ENCODE data around the gene C1QL1.
A peak's percentile ranks its signal among the peaks of the same experiment; 100 is the strongest.

The C1QL1 gene

GRCh38 chr17:44919885-44920564 is 48.1 kb downstream of the C1QL1 start:
- H3K4me3 ChIP-seq (ENCODE audit: low read depth, low read length) = no peak overlapping the region
- peak; percentile 36 for DNase-seq (ENCODE audit: low read depth)

DNA sequence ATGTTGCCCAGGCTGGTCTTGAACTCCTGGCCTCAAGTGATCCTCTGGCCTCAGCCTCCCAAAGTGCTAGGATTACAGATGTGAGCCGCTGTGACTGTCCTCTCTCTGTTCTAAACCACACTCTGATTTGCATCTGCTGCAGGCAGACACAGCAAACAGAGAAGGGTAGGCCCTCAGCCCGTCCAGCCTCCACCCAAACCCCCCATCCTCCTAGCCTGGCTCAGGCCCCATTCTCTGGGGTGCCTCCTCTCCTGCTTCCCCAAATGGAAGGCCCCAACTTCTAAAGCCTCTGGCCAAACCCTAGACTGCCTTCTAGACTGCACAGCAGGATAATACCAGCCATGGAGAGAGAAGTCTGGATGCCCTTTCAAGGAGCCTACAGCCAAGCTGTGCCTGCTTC is 48.7 kb downstream of the C1QL1 start:
- no peak for DNase-seq (ENCODE audit: low read depth)
- H3K4me3 ChIP-seq (ENCODE audit: low read depth, low read length) = no peak overlapping the region

- DNase-seq (ENCODE audit: low read depth) = no peak
- no peak overlapping the region for H3K4me3 ChIP-seq (ENCODE audit: low read depth, low read length)
These were observed 50.1 kb downstream of the C1QL1 start for GRCh38 chr17:44918006-44918405.

DNA sequence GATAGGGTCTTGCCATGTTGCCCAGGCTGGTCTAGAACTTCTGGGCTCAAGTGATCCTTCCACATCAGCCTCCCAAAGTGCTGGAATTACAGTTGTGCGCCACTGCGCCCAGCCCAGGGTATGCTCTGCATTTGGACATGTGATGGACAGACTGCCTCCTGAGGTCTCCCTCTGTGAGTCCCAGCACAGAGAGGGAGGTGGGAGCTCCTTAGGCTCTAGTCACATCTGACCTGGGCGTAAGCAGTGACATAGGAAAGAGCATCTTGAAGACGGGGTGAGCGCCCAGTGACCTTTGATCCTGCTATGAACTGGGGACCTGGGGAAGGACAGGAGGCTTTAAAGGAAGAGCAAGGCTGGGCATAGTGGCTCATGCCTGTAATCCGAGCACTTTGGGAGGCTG is 50.6 kb downstream of the C1QL1 start:
- no peak for DNase-seq (ENCODE audit: low read depth)
- no peak overlapping the region for H3K4me3 ChIP-seq (ENCODE audit: low read depth, low read length)

DNA sequence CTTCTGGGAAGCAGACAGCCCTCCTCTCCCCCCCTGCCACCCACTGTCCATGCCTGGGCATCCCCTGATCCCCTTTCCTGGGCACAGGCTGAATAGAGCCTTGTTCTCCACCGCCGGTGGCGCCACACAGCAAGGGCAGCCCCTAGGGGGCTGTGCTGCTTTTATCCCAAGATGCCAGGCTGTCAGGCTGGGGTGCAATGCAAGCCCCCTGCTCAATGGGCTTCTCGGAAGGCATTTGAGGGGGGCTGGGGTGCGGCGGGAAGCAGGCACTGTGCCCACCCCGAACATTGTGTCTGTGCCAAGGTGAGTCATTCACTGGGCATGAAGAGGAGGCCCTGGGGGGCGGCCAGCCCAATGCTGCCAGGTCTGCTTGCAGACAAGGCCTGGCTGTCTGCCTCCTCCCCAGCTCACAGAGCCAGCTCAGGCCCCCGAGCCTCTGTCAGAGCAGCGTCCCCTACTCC is 51.3 kb downstream of the C1QL1 start:
- no peak for DNase-seq (ENCODE audit: low read depth)
- H3K4me3 ChIP-seq (ENCODE audit: low read depth, low read length) = no peak overlapping the region

DNA sequence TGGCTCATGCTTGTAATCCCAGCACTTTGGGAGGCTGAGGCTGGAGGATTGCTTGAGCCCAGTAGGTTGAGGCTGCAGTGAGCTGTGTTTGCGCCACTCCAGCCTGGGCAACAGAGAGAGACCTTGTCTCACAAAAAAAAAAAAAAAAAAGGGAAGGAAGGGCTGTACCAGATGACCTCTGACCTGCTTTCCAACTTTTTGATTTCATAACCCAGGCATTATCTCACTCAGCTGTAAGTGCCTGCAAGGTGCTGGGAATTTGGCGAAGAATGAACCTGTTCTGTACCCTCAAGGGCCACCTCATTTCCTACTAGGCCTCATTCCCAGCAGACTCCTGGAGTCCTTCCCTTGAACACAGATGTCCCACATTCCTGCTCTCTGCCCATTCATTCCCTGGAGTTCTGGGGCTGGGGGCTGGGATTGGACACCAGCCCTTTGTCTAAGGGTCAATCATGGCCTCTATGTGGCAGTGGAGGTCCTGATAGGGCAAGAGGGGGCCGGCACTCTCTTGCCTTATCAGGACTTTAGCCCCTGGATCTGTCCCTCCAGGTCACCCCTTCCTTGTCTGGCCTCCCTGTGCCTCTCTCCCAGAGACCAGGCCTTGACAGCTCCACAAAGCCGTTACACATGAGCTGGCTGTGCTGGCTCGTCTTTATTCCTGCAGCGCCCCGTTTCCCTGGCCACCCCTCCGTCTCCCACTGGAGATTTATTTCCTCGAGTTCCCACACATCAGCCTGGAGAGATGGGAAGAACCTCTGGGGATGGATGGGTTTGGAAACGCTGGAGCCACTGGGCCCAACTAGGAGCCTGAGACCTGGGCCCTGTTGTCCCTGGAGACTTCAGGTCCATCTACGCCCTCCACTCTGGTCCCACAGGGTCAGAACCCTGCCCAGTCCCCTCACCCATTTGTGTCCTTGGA is 52.0 kb downstream of the C1QL1 start:
- no peak for DNase-seq (ENCODE audit: low read depth)
- H3K4me3 ChIP-seq (ENCODE audit: low read depth, low read length) = no peak overlapping the region

DNA sequence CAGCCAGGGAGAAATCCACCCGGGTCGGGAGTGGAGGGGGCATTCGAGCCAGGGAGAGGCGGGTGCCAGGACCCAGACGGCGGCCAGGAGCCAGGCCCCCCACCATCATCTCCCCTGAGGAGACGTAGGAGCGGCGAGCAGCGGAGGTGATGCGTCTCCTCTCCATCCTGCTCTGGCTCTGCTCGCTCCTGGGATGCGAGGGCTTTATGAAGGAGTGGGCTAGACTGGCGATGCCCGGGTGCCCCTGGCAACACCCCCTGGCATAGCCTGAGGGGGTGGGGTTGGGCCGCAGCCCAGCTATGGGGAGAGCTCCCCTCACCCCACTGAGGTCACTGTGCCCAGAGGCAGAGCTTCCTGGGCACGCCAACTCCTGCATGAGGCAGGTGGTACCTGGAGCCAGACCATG is 52.8 kb downstream of the C1QL1 start, which contains the start of gene GFAP:
Gene GFAP (minus strand): TSS at position 180 of the 406 bp plus-strand sequence. CDS start 14 bp downstream, at position 166.
- H3K4me3 ChIP-seq (ENCODE audit: low read depth, low read length) = no peak within 1 kb of the TSS
- DNase-seq (ENCODE audit: low read depth) = no peak

DNA sequence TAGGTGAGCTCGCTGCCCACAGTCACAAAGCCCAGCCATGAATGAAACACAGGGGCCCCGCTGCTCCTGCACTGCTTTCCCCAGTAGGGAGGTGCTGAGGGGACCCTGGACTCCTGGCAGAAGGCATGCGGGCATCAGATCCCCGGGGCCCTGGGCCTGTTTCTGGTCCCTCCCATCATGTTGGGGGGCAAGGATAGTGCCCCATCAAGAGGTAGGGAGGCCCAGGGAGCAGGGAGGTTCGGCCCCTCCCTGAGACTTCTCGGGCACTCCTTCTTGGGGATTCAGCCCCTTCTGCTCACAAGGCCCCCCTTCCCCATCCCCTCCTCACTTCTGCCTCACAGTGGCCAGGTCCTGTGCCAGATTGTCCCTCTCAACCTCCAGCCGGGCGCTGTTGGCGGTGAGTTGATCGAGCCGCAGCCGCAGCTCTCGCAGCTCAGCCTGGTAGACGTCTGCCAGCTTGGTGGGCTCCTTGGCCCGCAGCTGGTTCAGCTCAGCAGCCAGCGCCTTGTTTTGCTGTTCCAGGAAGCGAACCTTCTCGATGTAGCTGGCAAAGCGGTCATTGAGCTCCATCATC is 53.3 kb downstream of the C1QL1 start:
- no peak overlapping the region for H3K4me3 ChIP-seq (ENCODE audit: low read depth, low read length)
- DNase-seq (ENCODE audit: low read depth) = no peak

- no peak for DNase-seq (ENCODE audit: low read depth)
- H3K4me3 ChIP-seq (ENCODE audit: low read depth, low read length) = no peak overlapping the region
These were observed 54.0 kb downstream of the C1QL1 start for GRCh38 chr17:44914148-44914547.

DNA sequence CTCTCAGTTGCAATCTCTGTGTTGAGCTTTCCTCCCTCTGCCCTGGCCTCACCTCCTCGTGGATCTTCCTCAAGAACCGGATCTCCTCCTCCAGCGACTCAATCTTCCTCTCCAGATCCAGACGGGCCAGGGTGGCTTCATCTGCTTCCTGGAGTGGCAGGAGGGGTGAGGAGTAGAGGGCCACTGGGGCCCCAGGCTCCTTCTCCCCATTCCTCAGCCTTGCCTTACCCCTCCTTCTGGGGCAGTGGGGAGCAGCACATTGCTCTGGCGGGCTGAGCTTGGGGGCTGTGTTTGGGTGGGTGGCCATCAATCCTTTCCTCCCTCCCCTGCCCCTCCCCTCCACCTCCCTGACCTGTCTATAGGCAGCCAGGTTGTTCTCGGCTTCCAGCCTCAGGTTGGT is 54.4 kb downstream of the C1QL1 start:
- no peak overlapping the region for H3K4me3 ChIP-seq (ENCODE audit: low read depth, low read length)
- no peak for DNase-seq (ENCODE audit: low read depth)

- DNase-seq (ENCODE audit: low read depth) = no peak
These were observed 55.1 kb downstream of the C1QL1 start for GRCh38 chr17:44912763-44913544.

DNA sequence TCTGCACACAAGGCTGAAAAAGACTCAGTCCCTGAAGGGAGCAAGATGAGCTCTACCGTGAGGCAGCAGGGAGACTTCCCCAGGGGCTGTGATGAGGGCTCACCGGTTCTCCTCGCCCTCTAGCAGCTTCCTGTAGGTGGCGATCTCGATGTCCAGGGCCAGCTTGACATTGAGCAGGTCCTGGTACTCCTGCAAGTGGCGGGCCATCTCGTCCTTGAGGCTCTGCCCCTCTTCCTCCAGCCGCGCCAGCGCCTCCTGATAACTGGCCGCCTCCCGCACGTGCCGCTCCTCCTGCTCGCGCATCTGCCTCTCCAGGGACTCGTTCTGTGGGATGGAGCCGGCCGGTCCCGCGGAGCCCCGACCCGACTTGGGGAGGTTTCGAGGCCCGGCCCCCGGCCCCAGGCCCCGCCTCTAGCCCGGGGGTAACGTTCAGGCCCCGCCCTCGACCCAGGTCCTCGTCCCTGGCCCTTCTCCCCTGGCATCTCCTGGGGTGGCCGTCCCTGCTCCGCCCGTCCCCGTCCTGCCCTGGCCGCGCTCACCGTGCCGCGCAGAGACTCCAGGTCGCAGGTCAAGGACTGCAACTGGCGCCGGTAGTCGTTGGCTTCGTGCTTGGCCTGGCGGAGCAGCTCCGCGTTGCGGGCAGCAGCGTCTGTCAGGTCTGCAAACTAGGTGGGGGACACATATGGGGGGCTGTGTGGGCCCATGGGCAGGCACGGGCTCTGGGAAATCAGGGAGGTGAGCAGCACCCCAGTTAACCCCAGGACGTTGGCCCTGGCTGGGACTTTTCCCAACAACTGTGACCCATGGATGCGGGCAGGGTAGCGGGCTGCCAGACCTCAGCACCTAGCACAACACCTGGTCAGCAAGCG is 56.7 kb downstream of the C1QL1 start:
- no peak overlapping the region for H3K4me3 ChIP-seq (ENCODE audit: low read depth, low read length)
- DNase-seq (ENCODE audit: low read depth) = no peak

More at GRCh38 chr17:44912763-44913544, 55.1 kb downstream of the C1QL1 start:
- no peak overlapping the region for H3K4me3 ChIP-seq (ENCODE audit: low read depth, low read length)

DNA sequence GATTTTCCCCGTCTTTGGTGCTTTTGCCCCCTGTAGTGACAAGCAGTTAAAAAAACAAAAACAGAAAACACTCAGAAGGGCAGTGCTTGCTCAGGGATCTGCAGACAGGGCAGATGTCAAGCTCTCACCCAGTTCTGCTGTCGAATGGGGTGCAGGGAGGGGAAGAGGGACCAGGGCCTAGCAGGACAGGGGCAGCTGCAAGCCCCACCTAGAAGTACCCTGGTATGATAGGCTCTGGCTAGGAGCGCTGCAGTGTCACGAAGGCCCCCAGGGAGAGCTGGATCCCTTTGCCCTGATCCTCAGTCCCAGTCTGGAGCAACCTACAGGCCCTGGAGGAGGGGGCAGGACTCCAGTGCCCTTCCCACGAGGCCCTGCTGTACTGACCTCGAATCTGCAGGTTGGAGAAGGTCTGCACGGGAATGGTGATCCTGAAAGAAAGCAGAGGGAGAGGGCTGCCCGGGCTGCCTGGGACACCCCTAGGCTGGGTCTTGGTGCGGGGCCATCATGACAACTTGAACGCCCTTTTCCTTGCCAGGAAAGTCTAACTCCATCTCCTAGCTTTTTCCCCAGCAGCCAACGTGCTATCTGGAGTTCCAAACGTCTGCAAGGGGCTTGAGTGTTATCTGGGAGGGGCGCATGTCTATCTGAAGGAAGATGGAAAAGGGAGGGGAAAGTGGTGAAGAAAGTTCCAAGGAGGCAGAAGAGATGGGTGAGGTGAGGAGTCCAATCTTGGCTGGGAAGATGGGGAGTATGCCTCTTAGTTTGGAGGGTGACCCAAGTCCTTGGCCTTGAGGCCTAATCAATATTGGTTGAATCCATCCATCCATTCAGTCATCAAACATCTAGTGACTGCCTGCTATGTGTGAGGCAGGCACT is 57.6 kb downstream of the C1QL1 start:
- DNase-seq (ENCODE audit: low read depth) = no peak
- no peak overlapping the region for H3K4me3 ChIP-seq (ENCODE audit: low read depth, low read length)

Data from skeletal muscle cell (primary cell).